ENCODE measurements around the gene ITK.
A peak's percentile ranks its signal among the peaks of the same experiment; 100 is the strongest.

ITK gene

DNA sequence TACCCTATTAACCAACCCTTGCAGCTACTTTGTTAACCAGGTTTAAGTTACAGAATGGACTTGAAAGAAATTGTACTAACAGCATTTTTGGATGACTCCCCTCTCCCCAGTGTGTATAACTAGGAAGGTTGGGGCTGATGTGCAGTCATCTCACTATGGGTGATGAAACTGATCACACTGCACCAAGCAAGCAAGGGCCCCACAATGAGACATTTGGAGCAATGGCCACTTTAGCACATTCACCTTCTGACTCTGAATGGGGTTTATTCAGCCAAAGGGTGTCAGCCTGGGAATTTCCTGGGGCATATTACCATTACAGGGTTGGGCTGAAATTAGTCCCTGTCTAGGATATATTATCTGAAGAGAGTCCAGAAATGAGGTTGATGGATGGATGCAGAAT lies 66.6 kb downstream of the ITK start:
- DNase-seq (ENCODE audit: low spot score), result no peak

DNA sequence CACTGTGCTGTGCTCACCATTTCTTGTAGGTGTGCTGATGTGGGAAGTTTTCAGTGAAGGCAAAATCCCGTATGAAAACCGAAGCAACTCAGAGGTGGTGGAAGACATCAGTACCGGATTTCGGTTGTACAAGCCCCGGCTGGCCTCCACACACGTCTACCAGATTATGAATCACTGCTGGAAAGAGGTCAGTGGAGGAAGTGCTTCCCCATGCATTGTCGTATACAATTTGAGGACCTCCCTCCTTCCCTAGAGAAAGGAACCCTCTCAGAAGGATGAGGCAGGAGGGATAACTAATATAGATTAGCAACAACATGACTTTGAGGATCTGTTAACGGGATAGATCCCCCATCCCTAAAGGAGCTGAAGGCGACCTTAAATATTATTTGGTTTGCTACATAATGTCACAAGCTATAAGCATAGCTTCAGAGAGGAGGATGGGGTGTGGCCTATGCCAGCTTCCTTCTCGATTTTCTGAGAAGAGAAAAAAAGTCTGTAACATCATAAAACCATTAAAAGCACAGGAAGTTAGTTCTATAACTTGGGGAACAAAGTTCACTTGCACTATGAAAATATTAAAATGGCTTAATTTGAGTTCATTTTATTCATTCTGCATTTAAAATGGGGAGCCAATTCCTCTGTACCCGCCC lies 68.3 kb downstream of the ITK start:
- DNase-seq (ENCODE audit: low spot score), result peak; percentile 59

DNA sequence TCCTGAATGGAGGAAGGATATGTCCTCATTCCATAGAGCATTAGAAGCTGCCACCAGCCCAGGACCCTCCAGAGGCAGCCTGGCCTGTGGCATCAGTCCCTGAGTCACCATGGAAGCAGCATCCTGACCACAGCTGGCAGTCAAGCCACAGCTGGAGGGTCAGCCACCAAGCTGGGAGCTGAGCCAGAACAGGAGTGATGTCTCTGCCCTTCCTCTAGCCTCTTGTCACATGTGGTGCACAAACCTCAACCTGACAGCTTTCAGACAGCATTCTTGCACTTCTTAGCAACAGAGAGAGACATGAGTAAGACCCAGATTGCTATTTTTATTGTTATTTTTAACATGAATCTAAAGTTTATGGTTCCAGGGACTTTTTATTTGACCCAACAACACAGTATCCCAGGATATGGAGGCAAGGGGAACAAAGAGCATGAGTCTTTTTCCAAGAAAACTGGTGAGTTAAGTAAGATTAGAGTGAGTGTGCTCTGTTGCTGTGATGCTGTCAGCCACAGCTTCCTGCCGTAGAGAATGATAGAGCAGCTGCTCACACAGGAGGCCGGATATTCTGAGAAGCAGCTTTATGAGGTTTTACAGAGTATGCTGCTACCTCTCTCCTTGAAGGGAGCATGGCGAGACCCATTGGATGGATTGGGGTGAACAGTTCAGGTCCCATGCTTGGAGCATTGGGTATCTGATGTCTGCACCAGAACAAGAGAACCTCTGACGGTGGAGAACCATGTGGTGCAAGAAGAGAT lies 72.2 kb downstream of the ITK start:
- DNase-seq (ENCODE audit: low spot score), result peak; percentile 73

DNA sequence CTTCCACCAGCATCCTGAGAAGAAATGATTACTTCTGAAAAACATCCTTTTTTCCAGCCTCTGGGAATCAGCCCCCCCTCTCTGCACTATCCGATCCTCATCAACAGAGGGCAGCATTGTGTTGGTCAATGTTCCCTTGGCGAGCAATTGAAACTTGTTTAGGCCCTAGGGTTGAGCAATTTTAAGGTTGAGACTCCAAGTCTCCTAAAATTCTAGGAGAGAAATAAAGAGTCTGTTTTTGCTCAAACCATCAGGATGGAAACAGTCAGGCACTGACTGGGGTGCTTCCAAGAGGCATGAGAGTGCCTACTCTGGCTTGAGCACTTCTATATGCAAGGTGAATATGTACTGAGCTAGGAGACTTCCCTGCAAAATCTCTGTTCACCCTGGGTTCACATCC lies 72.9 kb downstream of the ITK start:
- DNase-seq (ENCODE audit: low spot score), result no peak

DNA sequence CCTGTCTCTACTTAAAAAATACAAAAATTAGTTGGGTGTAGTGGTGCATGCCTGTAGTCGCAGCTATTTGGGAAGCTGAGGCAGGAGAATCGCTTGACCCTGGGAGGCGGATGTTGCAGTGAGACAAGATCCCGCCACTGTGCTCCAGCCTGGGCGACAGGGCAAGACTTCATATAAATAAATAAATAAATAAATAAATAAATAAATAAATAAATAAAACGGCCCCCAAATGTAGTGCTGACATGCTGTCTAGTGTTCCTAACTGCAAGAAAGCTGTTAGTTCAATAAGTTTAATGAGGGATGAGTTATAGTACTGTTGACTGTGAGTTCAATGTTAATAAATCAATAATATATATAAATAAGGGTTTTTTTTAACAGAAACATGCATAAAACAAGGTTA lies 77.8 kb downstream of the ITK start:
- no peak for DNase-seq (ENCODE audit: low spot score)

DNA sequence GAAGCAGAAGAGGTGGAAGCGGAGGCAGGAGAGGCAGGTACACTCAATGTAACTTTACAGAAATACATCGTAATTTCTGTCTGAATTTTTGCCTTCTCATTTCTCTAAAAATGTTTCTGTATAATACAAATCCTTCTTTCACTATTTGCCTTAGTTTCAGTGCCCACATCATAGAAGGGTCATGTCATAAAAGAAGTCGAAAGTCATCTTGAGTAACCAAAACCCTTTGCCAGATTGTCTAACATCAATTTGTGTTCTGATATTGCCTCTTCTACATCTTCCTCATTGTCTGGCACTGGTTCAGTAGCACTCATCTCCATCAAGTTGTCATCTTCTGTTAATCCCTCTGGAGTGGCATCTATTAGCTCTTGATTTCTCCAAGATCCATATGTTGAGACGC lies 79.1 kb downstream of the ITK start:
- DNase-seq (ENCODE audit: low spot score), result no peak

DNA sequence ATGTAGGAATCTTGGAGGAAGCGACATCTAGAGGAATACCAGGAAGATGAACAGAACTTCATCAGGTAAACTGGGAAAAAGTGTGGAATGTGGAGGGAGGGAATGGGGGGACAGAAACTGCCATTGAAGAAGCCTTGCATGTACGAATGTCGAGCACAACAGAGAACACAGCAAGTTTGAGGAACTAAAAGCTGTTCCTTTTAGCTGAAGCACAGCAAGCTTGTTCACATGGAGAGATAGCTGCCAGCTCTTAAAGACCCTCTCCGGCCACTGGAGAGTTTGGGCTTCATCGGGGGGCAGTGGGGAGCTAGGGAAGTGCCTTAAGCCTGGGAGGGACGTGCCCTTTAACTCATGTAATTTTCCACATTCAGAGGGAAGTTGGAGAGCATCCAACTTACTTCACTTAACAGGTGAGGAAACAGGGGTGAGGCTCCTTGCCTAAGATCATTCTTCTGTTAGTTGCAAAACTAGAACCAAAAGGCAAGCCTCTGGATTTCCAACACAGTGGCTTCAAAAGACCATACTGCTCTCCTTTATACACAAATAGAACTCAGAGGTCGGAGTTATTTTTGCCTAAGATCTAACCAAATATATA lies 83.0 kb downstream of the ITK start:
- DNase-seq (ENCODE audit: low spot score), result no peak

DNA sequence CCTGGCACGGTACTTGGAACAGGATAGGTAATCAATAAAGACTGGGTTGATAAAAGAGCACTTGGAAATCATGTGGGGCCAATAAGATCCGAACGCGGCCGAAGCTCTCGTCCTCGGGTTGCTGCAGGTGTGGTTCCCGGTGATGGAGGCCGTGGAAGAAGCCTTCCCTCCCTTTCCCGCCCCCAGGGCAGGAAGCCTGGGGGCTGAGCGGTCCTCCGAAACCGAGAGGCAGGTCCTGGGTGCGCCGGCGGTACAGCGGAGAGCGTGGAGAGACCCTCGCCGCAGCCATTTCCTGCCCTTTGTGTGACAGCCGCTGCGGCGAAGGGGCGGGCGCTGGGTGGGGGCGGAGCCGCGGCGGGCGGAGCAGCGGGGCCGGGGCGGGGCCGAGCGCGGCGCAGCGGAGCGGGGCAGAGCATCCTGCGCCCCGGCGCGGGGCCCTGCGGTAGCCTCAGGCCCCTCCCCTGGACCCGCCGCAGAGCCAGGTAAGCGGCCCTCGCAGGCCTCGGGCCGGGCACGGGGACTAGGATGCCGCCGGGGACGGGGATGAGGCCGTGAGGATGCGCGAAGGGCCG lies 85.2 kb downstream of the ITK start, which contains the start of gene CYFIP2:
CYFIP2 (plus strand) TSS at position 410 of the 572 bp plus-strand sequence. CDS start 19,239 bp downstream, outside the sequence.
- DNase-seq (ENCODE audit: low spot score), result peak; percentile 85

DNA sequence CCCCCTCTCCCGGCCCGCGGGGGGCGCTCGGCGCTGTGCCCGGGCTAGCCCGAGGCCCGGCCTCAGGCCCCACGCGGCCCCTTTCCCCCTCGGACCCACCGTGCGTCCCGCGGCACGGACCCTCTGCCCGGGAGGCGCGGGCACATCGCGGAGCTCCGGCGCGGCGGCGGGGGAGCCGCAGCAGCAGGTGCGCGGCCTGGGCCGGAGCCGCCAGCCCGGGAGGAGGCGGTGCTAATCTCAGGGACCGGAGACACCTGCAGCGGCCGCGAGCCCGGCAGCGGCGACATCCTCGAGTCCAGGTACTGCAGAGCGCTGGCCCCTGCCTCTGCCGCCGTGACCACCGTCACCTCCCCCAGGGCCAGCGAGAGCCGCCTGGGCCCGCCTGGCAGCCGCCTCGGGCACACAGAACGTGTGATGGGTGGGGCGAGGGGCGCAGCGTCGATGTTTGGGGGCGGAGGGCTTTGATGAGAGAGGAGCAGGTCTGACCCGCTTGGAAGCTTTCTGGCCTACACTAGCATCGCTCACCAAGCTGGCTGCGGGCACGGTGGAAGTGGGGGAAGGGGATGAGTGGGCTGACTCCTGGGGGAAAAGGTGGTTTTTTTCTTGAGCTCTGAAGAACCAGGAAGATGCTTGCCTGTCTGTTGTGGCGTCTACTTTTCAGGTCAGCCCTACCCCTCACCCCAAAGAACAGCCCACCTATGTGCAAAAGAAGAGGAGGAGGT lies 85.8 kb downstream of the ITK start:
- DNase-seq (ENCODE audit: low spot score), result peak; percentile 22

DNA sequence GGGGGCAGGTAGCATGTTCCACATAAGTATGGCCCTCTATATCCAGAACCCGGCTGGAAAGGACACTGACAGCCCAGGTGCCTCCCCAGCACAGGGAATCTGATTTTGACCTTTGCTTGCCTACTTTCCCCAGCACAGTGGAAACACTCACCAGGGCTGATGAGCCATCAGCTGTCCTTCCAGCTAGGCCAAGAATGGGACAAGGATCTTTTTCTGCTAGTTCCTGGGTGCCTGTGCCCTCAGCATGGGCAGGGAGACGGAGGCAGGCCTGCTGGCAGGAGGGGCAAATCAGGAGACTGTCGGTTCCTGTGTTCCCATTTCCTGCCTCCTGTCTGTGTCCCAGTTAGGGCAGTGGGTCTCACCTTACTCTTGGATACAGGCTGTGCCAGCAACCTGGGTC lies 86.4 kb downstream of the ITK start:
- DNase-seq (ENCODE audit: low spot score), result no peak

DNA sequence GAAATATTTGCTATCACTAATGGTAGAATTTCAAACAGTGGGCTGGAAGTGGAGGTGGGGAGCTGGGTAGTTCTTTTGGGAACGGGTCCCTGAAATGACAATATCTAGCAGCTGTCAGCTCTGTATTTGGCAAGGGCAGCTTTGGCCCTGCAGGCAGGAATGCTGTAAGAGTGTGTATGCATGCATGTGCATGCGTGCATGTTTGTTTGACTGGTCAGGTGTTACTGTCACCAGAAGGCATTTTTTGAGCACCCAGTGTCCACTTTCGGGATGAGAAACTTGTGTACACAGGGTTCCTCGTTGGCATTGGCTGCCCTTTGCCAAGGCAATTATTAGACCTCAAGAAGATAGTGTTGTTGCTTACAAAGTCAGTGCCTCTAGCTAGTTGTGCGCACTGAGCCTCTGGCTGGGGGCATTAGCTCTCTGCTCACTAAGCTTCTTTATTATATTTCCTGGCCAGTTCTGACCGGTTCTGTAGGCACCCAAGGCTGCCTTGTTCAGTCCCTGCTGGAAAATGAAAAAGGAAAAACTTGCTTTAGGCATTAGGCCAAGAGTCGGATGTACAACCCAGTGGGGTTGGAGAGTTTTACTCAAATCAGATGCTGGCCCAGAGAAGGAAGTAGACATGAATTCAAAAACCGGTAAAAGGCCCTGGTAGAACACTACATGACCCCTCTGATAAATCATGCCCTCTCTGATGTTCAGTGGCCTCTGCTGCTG lies 87.3 kb downstream of the ITK start:
- DNase-seq (ENCODE audit: low spot score), result no peak

DNA sequence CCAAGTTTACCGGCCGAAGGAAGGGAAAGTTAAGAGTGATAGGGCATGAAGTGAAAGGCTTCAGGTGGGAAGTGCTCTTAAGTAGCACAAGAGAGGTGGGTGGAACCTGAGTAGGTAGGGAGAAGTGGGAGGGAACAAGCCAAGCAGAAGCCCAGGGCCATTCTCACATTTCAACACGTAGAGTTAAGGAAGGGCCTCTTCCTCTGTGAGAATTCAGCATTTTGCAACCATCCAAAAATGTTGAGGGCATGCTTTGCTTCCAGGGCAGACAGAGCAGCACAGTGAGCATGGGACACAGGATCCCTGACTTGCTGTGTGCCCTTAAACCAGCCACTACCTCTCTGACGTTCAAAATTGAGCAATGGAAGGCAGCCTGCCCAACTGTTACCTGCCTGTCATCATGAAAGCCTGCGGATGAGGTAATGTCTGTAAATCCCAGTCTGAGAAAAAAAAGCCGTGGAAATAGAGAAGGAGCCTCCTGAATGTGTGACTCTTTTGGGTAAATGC lies 88.6 kb downstream of the ITK start:
- peak; percentile 41 for DNase-seq (ENCODE audit: low spot score)

DNA sequence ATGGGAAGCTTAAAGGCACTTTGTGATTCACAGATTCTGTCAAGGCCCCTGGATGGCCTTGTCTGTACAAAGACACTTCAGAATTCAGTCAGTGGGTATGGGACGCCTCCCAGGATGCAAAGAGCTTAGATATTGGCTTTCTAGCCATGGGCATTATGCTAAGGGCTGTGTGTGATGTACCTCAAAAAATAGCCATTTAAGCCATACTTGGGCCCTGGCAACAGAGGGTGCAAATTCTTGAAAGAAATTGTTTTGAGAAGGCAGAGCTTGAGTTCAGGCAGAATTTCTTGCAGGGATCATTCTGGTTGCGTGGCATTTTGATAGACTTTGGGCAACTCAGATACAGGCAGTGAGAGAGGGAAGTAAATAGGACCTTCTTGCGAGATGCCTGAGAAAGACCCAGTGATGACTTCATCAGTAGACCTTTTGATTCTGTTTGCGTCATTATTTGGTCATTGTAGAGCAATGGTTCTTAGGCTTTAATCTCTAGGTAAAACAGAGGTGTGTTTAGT lies 89.2 kb downstream of the ITK start:
- DNase-seq (ENCODE audit: low spot score), result no peak

DNA sequence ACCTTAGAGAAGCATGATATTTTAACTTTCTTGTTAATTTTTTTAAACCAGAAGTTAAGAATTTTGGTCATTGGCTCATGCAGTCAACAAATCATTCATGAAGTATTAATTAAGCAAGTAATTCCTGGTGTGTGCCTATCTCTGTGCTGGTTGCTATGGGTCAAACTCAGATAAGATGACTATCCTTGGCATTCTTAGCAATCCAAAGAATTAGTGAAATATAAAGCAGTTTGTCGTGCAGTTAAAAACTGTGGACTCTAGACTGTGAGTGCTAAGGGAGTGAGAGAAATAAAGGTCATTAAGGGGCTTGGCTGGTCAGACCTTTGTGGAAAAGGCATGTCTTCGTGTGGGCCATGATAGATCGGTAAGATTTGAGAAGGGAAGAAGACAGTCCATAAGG lies 90.1 kb downstream of the ITK start:
- no peak for DNase-seq (ENCODE audit: low spot score)

DNA sequence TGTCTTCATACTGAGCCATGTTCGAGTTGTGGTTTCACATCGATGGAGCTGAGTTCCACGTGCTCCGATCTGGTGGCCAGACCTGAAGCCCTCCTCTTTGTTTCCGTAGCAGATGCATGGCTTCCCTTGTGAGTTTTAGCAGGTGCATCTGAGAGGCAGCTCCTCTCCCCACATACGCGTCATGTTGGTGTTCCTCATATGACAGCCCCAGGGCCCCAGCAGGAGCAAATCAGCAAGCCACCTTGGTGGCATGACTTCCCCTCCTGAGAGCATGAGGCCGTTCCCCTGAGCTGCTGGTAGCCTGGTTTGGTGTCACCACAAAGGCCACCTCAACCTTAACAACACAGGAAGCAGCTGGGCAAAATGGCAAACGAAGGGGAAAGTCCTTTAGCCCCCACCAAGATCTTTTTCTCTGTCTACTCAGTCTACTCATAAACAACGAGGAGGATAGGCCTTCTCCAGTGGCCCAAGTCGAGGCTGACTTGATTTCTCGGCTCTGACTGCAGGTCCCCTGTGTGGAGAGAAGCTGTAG lies 91.2 kb downstream of the ITK start:
- peak; percentile 90 for DNase-seq (ENCODE audit: low spot score)

DNA sequence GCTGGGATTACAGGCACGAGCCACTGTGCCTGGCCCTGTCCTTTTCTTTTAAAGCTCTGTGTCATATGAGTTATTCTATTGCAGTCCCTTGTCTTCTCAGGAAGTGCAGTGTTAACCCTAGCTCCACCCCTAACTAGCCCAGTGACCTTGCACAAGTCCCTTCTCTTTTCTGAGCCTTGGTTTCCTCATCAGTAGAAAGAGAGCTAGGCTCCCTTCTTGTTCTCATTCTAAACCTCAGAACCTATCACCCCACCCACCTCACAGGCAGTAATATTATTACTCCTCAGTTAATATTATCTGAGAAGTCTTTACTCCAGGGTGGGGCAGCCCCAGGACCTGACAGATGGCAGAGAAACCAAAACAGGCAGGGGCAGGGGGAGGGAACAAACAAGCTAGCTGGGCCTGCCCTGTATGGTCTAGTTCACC lies 92.5 kb downstream of the ITK start:
- peak; percentile 31 for DNase-seq (ENCODE audit: low spot score)

DNA sequence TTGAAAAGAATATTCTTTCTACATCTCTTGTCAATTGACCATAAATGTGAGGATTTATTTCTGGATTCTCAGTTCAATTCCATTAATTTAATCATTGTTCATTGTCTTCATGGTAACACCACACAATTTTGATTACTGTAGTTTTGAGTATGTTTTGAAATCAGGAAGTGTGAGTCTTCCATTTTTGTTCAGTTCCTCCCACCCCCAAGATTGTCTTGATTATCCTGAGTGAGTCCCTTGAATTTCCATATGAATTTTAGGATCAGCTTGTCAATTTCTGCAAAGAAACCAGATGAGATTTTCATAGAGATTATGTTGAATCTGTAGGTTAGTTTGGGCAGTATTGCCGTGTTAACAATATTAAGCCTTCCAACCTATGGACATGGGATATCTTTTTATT lies 94.8 kb downstream of the ITK start:
- DNase-seq (ENCODE audit: low spot score), result no peak

DNA sequence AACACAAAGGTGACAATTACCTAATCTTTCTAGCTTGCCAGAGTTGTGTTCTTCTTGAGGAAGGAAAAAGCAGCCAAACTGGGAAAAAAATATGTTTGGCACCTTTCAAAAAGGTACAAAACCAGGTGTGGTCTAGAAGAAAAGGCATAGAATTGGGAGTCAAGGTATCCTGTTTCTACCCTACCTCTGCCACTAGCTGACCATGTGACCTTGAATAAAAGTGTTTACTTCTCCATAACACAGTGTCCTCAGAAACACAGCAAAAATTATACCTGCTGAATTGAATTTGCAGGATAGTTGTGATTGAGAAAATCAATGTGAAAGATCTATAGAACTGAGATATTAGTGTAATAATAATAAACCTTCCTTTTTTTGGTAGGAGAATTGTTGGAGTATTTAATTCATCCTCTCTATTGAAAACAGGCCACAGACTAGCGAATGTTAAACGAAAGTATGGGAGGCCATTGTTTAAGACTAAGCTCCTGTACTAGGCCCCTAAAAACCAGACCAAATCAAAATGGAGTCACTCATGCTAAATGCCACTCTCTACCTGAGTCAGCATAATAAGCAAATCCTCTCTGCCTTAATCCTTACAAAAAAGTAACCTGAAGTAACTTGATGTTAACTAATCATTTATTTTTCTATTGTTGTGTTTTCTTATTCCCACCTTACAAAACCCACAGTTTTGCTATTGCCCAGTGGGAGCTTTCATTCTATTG lies 97.8 kb downstream of the ITK start:
- no peak for DNase-seq (ENCODE audit: low spot score)

DNA sequence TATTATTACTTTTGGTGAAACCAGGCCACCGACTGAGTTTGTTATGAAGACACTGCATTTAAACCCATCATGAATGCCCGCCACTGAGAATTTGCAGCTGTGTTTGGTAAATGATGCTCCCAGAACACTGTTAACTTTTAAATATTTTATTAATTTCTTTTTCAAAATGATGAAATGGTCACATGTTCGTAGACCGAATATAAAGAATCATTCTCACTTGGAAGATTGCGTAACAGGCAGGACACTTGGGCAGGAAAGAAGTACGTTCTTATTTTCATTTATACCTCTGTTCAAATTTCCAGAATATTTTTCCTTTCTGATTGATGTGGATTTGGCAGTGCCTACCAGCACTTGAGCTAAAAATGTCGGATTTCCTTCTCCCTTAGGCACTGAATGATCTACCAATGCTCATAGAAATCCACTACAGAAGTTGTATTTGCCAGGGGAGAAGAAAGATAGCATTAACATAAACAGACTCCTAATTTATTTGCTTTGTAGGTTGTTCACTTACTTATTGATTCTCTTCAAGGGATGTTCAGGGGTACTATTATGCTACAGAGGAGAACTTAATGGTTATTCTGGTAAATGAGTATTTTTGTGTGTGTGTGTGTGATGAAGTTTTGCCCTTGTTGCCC lies 99.1 kb downstream of the ITK start:
- no peak for DNase-seq (ENCODE audit: low spot score)

DNA sequence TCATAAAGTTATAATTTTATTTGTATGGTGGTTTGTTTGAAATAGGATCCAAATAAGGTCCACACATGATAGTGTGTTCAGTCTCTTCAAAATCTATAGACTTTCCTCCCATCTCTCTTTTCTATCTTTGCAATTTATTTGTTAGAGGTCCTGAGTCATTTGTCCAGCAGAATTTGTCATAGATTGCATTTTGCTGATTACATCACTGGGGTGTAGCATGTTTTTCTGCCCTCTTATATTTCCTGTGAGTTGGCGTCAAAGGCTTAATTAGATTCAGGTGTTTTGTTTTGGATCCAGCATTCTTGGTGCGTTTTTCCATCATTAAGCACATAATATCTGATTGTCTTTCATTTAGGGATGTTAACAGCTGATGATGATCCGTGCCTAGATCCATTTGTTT lies 100.3 kb downstream of the ITK start:
- DNase-seq (ENCODE audit: low spot score), result no peak
